ENCODE results near the gene KDM3B.

Gene KDM3B

GRCh38 chr5:138454121-138454520 is 101.6 kb downstream of the KDM3B start:
- no peak for DNase-seq

- no peak for DNase-seq
Observed at GRCh38 chr5:138455232-138455930, 102.9 kb downstream of the KDM3B start.

- DNase-seq: no peak
Observed at GRCh38 chr5:138457531-138458275, 105.2 kb downstream of the KDM3B start.

- no peak for DNase-seq
Observed at GRCh38 chr5:138458384-138458783, 105.9 kb downstream of the KDM3B start.

DNA sequence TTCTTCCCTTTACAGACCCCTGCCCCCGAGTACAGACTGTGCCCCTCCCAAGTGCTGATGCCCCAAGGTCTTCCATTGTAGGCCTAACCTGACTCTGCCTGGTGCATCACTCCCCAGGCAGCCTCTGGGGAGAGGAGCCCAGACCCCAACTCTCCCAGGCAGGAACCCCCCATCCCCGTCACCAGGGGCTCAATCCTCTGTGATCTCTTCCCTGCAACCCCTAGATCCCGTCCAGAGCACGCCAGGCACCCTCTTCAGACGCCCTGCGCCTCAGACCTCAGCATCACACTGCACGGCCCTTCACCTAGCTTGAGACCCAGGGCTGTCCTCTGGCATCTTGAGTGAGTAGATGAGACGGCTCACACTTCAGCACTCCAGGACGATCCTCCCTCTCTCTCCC is 106.4 kb downstream of the KDM3B start:
- DNase-seq: no peak

- peak; percentile 54 to 61 (median 56) for DNase-seq
Observed at GRCh38 chr5:138459311-138459933, 106.9 kb downstream of the KDM3B start.

GRCh38 chr5:138460032-138460693 is 107.7 kb downstream of the KDM3B start:
- DNase-seq: no peak

GRCh38 chr5:138461343-138462125 is 109.0 kb downstream of the KDM3B start:
- DNase-seq: no peak

DNA sequence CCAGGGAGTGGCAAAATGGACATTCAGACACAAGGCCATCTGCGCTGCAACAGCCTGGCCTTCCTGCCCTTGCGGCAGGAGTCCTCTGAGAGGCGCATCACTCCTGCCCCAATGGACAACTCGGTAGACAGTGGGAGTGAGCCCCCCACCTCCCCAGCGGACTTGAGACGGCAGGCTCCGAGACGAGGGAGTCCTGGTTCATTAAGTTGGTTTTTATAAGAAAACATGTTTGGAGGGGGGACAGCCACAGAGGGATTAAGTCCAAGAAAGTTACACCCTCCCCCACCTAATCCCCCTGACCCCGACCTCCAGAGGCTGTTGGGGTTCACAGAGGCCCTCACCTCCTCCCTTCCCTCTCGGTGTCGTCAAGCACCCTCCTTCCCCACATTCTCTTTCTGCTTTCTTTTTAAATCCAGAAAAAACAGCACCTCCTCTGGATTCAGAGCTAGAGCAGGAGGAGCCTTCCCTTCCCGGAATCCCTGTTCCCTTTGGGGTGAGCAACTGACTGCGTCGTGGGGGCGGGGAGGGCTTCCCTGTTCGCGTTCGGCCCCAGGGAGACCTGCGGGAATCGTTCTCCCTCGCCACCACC is 111.0 kb downstream of the KDM3B start:
- DNase-seq: no peak

- peak; percentile 77 to 93 (median 84) for DNase-seq
Observed at GRCh38 chr5:138464008-138464387, 111.5 kb downstream of the KDM3B start.

- peak; percentile 87 to 92 (median 90) for DNase-seq
Observed at GRCh38 chr5:138464388-138465260, 112.1 kb downstream of the KDM3B start.

DNA sequence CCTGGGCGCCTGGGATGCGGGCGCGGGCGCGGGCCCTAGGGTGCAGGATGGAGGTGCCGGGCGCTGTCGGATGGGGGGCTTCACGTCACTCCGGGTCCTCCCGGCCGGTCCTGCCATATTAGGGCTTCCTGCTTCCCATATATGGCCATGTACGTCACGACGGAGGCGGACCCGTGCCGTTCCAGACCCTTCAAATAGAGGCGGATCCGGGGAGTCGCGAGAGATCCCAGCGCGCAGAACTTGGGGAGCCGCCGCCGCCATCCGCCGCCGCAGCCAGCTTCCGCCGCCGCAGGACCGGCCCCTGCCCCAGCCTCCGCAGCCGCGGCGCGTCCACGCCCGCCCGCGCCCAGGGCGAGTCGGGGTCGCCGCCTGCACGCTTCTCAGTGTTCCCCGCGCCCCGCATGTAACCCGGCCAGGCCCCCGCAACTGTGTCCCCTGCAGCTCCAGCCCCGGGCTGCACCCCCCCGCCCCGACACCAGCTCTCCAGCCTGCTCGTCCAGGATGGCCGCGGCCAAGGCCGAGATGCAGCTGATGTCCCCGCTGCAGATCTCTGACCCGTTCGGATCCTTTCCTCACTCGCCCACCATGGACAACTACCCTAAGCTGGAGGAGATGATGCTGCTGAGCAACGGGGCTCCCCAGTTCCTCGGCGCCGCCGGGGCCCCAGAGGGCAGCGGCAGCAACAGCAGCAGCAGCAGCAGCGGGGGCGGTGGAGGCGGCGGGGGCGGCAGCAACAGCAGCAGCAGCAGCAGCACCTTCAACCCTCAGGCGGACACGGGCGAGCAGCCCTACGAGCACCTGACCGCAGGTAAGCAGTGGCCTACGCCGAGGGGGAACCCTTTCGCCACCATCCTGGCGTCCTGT is 113.0 kb downstream of the KDM3B start, which contains the start of gene EGR1:
TSS of gene EGR1 (plus strand) at position 219 of the 864 bp plus-strand sequence. CDS start at position 502, 283 bp downstream.
- peak; percentile 84 to 92 (median 90) for DNase-seq

GRCh38 chr5:138466125-138466899 is 113.8 kb downstream of the KDM3B start:
- no peak for DNase-seq

- no peak for DNase-seq
Observed at GRCh38 chr5:138466900-138467710, 114.6 kb downstream of the KDM3B start.

DNA sequence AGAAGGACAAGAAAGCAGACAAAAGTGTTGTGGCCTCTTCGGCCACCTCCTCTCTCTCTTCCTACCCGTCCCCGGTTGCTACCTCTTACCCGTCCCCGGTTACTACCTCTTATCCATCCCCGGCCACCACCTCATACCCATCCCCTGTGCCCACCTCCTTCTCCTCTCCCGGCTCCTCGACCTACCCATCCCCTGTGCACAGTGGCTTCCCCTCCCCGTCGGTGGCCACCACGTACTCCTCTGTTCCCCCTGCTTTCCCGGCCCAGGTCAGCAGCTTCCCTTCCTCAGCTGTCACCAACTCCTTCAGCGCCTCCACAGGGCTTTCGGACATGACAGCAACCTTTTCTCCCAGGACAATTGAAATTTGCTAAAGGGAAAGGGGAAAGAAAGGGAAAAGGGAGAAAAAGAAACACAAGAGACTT is 115.2 kb downstream of the KDM3B start:
- DNase-seq: no peak

DNA sequence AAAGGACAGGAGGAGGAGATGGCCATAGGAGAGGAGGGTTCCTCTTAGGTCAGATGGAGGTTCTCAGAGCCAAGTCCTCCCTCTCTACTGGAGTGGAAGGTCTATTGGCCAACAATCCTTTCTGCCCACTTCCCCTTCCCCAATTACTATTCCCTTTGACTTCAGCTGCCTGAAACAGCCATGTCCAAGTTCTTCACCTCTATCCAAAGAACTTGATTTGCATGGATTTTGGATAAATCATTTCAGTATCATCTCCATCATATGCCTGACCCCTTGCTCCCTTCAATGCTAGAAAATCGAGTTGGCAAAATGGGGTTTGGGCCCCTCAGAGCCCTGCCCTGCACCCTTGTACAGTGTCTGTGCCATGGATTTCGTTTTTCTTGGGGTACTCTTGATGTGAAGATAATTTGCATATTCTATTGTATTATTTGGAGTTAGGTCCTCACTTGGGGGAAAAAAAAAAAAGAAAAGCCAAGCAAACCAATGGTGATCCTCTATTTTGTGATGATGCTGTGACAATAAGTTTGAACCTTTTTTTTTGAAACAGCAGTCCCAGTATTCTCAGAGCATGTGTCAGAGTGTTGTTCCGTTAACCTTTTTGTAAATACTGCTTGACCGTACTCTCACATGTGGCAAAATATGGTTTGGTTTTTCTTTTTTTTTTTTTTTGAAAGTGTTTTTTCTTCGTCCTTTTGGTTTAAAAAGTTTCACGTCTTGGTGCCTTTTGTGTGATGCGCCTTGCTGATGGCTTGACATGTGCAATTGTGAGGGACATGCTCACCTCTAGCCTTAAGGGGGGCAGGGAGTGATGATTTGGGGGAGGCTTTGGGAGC is 115.9 kb downstream of the KDM3B start:
- DNase-seq: no peak

DNA sequence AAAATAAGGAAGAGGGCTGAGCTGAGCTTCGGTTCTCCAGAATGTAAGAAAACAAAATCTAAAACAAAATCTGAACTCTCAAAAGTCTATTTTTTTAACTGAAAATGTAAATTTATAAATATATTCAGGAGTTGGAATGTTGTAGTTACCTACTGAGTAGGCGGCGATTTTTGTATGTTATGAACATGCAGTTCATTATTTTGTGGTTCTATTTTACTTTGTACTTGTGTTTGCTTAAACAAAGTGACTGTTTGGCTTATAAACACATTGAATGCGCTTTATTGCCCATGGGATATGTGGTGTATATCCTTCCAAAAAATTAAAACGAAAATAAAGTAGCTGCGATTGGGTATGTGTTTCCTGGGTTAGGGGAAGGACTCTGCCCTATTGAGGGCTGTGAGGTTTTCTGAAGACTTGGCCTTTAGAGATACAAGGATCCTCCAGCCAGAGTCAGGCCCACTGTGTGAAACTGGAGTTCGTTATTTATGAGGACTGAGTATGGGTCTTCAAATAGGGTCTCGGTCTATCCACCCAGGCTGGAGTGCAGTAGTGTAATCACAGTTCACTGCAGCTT is 116.6 kb downstream of the KDM3B start:
- DNase-seq: no peak

All from activated naive CD4-positive, alpha-beta T cell (primary cell).